Ishikawa (cell line): ENCODE measurements around the gene KIF16B.

Experiments used
- FOXM1 ChIP-seq: IDR thresholded peaks from 2 replicates; pipeline ENCODE4 v1.6.1; 2012; ENCODE audit warnings: low read depth, borderline replicate concordance
- RAD21 ChIP-seq: IDR thresholded peaks from 2 replicates; pipeline ENCODE4 v1.6.1; 2012; ENCODE audit warnings: low read depth
- USF1 ChIP-seq: IDR thresholded peaks from 2 replicates; pipeline ENCODE4 v1.6.1; 2012

DNA sequence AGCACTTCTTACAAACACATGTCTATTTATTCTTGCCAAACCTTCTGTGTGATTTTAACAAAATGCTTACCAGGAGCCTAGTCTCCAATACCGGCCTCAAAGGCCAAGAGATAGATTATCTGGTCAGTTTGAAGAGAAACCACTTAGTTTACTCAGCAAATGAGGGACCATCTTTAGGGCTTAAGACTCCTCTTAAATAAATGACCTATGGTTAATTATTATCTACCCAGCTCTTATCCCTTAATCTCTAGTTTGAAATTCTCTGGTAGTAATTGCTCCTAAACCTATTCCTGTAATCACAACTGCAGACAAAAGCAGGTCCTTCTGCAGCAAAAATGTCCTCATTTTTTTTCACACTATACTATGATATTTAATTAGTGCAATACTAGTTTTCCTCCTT is 301.8 kb downstream of the KIF16B start:
- TF ChIP-seq RAD21 (no peak), USF1 (no peak), FOXM1 (no peak)
